ENCODE results near the gene NEURL1B.
A peak's percentile ranks its signal among the peaks of the same experiment; 100 is the strongest.
"Not testable (repeated sequence)": the region's sequence is repeated elsewhere in the genome, so short reads cannot be mapped to it uniquely, and the experiment has no call there.

The NEURL1B gene

GRCh38 chr5:172634106-172634899 is 6.8 kb upstream of the NEURL1B start:
- no peak for DNase-seq (ENCODE audit: low read depth)

GRCh38 chr5:172635038-172635437 is 6.0 kb upstream of the NEURL1B start:
- DNase-seq (ENCODE audit: low read depth): no peak

DNA sequence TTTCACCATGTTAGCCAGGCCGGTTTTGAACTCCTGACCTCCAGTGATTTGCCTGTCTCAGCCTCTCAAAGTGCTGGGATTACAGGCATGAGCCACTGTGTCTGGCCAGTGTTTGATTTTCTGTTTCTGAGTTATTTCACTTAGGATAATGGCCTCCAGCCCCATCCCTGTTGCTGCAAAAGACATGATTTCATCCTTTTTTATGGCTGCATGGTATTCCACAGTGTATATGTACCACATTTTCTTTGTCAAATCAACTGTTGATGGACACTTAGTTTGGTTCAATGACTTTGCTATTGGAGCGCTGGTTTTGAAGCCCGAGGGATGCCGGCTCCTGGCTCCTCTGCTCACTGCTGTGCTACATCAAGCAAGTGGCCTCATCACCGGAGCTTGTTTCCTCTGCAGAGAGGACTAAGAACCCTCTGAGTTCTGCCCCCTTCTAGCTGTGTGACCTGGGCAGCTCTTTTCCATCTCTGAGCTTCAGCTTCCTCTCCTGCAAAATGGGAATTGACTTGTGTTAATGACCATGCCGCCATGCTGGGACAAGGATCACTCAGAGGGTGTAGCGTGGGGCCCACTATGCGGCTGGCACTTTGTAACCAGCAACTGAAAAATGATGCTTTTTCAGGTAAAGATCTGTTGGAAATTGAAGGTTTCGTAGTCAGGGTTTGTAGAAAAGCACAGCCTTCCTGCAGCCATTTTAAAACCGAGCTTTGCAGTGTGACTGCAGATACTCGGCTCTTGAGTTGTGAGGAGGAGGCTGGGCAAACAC is 4.6 kb upstream of the NEURL1B start:
- no peak for DNase-seq (ENCODE audit: low read depth)

GRCh38 chr5:172637110-172637580 is 3.9 kb upstream of the NEURL1B start:
- no peak for DNase-seq (ENCODE audit: low read depth)

DNA sequence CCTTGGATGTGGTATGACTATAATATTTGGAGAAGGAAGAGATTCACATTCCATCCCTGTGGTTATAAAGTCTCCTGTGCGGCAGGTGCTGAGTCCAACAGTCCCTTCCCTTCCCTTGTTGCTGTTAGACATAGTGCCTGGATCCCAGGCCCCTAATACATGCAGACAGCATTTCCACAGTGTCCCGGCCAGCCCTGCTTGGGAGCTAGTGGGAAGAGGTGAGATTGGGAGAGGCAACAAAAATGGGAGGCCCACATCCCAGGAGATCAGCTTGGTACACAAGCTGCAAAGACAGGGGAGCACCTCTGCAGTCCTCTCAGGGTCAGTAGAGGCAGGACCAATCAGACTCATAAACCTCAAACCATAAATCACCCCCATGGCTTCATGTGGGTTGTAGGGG is 3.3 kb upstream of the NEURL1B start:
- no peak for DNase-seq (ENCODE audit: low read depth)

DNA sequence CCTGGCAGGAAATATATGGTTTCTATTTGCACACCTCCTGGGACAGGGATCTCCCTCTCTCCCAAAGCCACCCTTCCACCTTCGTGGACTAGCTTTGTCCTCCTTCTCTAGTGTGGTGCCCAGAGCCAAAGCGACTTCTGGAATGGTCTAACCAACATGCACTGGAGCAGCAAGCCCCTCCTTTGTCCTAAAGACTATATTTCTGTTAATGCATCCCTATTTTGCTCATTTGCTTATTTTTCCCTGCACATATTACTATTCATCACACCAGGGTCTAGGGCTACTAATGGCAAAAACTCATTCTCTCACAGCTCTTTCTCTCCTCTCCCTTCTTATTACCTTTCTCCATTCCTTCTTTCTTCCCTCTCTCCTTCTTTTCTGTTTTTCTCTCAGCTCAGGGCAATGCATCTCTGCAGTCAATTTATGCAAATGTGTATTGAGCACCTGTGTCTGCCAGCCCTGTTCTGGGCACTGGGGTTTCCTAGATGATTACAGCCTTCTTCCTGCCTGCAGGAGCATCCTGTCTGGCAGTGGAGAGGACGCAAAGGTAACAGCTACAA is 2.8 kb upstream of the NEURL1B start:
- no peak for DNase-seq (ENCODE audit: low read depth)

- DNase-seq (ENCODE audit: low read depth): no peak
These were observed 924 bp upstream of the NEURL1B start for GRCh38 chr5:172640139-172640538.

- DNase-seq (ENCODE audit: low read depth): no peak
These were observed 442 bp downstream of the NEURL1B start for GRCh38 chr5:172641359-172642050.

DNA sequence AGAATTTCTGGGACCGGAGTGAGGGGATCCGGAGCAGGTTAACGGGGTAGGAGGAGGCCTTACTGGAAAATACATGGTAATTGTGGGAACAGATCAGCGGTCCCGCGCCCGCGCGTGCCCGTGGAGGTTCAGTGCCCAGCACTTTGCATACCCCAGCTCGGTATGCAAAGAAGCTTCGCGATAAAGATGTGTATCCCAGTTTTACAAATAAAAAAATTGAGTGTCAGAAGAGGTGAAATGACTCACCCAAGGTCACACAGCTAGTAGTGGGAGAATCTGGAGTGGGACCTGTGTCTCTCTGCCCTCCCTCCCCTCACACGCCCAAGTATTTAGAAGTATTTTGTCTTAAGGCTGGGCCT is 967 bp downstream of the NEURL1B start:
- peak; percentile 6 for DNase-seq (ENCODE audit: low read depth)

- DNase-seq (ENCODE audit: low read depth): no peak
These were observed 1.4 kb downstream of the NEURL1B start for GRCh38 chr5:172642486-172642885.

DNA sequence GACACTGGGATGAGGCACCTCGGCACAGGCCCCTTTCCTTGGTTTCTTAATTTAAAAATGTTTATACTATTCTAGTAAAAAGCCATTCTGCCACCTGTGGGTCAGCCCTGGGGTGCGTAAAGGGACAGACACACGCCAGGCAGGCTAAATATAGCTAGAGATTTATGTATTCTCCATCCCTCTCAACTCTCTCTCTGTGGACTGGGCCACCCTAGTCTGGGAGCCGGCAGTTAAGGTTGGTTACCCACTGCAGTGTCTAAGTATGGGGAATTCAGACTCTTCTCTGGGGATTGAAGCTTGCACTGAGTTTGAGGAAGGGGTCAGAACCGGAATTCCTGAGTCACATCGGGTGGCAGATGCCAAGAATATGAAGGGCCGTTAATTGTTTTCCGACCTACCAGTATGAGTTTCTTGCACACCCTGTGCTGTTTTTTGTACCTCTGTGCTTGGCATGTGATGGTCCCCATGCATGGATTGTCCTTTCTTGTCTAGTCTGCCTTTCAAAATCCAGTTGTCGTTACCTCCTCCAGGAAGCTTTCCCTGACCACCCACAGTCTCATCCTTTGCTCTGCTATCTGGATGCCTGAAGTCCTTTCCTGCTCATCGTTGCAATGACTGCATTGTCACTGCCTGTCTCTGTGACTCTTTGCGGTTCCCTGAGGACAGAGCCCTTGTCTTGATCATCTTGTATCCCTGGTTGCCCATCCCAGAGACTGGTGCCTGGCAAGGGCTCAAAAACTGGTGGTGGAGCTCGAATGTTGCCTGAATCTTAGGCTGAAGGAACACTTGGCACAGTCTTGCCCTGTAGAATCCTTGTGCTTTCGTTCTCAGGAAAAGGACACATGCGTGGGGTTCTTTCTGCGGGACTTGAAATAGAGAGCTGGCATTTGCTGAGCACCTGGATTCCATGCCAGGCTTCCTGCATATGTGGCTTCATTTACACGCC is 2.1 kb downstream of the NEURL1B start:
- no peak for DNase-seq (ENCODE audit: low read depth)

DNA sequence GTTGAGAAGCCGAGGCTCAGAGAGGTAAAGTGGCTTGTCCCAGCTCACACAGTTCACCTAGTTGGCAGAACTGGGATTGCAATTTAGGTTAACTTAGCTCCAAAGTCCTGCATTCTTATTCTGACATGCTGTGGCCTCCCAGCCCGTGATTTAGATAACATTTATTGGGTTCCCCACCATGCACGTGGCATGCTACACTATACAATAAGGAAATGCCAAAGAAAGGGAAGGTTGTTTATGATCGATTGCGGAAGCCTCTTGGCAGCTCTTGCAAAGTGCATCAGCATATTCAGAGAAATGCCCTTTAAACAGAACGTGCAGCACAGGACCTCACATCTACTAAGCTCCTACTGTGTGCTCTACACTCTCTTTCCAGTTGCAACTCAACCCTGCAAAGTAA is 3.2 kb downstream of the NEURL1B start:
- no peak for DNase-seq (ENCODE audit: low read depth)

DNA sequence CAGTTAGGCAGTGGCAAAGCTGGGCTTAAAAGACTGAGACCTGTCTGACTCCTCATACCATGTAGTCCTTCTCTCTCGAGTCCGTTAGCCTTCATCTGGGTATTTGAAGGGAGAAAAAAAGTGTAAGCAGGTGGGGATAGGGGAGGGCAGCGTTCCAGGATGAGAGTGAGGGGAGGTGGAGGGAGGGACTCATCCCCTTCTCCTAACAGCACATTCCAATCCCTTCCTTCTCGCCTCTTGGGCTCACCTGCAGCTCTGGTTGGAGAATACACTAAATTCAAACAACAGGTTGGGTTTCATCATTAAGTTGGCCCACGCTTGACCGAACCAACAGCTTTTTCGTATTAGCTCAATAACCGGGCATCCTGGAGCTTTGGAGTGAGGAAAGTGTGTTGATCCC is 3.6 kb downstream of the NEURL1B start:
- no peak for DNase-seq (ENCODE audit: low read depth)

GRCh38 chr5:172645271-172646055 is 4.4 kb downstream of the NEURL1B start:
- no peak for DNase-seq (ENCODE audit: low read depth)

- no peak for DNase-seq (ENCODE audit: low read depth)
These were observed 5.7 kb downstream of the NEURL1B start for GRCh38 chr5:172646716-172647285.

DNA sequence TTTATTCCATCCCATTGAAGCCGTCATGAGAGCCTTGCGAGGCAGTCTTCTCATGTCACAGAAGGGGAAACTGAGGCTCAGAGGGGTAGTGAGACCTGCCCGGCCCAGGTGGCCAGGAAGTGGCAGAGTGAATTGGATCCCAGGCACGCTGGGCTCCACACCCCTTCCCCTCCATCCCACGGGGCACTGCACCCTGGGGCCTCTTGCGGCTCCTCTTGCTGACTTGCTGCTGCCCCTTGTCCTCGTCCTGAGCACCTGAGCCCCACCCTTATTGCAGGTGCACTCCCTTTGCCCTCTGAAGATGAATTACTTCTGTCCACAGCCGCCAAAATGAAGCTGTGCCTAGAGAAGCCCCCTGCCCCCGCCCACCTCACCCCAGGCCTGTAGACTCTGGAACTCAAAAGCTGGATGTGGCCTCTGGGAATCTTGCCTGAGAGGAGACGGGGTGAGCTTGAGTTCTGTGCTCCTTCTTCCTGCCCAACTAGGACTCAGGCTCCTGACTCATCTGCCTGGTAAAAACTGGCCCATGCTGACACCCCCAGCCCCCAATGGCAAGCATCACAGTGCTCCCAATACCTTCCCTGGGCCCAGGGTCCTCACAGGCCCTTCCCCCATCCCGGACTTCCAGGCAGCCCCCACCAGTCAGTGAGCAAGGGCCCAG is 6.4 kb downstream of the NEURL1B start:
- DNase-seq (ENCODE audit: low read depth): no peak

GRCh38 chr5:172648013-172648381 is 6.9 kb downstream of the NEURL1B start:
- no peak for DNase-seq (ENCODE audit: low read depth)

DNA sequence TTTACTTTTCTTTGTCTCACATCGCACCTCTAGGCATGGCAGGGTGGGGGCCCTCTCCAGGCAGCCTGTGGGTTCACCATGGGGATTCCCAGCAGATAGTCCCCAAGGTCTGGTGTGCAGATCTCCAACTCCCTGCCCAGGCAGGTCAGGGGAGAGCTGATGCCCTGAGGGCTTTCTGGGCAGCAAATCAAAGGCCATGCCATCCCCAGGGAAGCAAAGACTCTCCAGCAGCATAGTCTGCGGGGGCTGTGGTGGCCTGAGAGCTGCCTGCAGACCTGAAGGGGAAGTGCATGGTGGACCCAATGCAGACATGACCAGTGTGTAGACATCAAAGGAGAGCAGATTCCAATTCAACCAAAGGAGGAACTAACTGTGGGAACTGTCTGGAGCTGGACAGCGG is 7.7 kb downstream of the NEURL1B start:
- no peak for DNase-seq (ENCODE audit: low read depth)

- DNase-seq (ENCODE audit: low read depth): not testable (repeated sequence)
These were observed 15.4 kb downstream of the NEURL1B start for GRCh38 chr5:172656496-172656895.
